ENCODE results near the gene MTCH1.
"Not testable (repeated sequence)": the region's sequence is repeated elsewhere in the genome, so short reads cannot be mapped to it uniquely, and the experiment has no call there.

MTCH1 gene

DNA sequence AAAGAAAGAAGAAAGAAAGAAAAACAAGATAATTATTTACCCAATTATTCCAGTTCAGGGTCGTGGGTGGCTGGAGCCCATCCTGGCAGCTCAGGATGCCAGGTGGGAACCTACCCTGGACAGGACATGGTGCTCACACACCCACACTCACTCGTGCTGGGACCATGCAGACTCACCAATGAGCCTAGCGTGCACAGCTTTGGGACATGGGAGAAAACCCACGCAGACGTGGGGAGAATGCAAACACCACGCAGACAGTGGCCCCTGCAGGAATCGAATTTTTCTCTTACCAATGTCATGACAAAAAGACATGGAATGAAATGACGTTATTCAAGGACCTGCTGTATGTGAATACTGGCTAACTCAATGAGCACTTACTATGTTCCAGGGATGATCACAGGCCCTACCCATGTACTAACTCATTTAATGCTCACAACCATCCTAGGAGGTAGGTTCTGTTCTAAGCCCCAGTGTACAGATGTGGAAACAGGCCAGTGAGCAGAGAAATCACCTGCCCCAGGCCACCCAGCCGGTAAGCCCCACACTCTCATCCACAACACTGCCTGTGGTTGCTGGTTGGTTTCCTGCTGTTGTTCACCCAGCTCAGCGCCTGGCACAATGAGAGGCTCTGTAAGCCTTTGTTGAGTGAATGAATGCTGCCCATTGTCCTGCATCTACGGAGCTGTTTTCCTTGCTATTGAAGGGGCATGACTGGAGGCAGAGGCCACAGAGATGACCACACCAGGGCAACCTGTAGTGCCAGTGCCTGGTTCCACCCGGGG lies 38.2 kb downstream of the MTCH1 start:
- no peak for DNase-seq (ENCODE audit: low read depth)

DNA sequence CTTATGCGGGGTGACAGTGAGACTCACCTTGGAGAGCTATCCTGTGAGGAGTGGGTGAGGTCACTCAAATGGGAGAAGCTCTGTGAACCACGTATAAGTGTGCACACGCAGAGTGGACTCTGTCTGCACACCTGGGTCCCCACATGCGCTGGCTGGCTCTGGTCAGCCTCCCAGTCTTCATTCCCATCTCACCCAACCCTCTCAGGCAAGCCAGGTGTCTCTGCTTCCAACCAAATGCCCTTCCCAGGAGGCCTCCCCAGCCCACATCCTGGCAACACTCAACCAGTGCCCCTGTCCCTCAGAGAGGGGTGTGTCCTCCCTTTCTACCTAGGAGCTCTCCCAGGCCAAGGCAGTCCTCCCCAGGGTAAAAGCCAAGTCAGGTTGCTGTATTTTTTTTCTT lies 39.5 kb downstream of the MTCH1 start:
- DNase-seq (ENCODE audit: low read depth), result no peak

- no peak for DNase-seq (ENCODE audit: low read depth)
Observed at GRCh38 chr6:36945301-36945700, 40.7 kb downstream of the MTCH1 start.

GRCh38 chr6:36944650-36945049 lies 41.3 kb downstream of the MTCH1 start:
- no peak for DNase-seq (ENCODE audit: low read depth)

DNA sequence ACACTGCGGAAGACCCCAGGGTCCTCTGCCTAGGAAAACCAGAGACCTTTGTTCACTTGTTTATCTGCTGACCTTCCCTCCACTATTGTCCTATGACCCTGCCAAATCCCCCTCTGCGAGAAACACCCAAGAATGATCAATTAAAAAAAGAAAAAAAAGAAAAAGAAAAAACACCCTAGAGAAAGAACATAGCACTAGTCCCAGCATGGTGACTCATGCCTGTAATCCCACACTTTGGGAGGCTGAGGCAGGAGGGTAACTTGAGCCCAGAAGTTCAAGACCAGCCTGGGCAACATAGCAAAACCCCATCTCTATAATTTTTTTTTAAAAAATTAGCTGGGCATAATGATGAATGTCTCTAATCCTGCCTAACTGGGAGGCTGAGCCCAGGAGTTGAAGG lies 43.7 kb downstream of the MTCH1 start:
- DNase-seq (ENCODE audit: low read depth), result not testable (repeated sequence)

DNA sequence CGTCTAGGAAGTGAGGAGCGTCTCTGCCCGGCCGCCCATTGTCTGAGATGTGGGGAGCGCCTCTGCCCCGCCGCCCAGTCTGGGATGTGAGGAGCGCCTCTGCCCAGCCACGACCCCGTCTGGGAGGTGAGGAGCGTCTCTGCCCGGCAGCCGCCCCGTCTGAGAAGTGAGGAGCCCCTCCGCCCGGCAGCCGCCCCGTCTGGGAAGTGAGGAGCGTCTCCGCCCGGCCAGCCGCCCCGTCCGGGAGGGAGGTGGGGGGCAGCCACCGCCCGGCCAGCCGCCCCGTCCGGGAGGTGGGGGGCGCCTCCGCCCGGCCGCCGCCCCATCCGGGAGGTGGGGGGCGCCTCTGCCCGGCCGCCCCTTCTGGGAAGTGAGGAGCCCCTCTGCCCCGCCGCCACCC lies 44.4 kb downstream of the MTCH1 start:
- DNase-seq (ENCODE audit: low read depth), result not testable (repeated sequence)

GRCh38 chr6:36940027-36940426 lies 46.0 kb downstream of the MTCH1 start:
- DNase-seq (ENCODE audit: low read depth), result no peak

GRCh38 chr6:36939005-36939404 lies 47.0 kb downstream of the MTCH1 start:
- not testable (repeated sequence) for DNase-seq (ENCODE audit: low read depth)

GRCh38 chr6:36938536-36938935 lies 47.5 kb downstream of the MTCH1 start:
- DNase-seq (ENCODE audit: low read depth), result no peak

- DNase-seq (ENCODE audit: low read depth), result no peak
Observed at GRCh38 chr6:36937896-36938295, 48.1 kb downstream of the MTCH1 start.

GRCh38 chr6:36936824-36937223 lies 49.2 kb downstream of the MTCH1 start:
- DNase-seq (ENCODE audit: low read depth), result no peak

- no peak for DNase-seq (ENCODE audit: low read depth)
Observed at GRCh38 chr6:36934901-36935300, 51.1 kb downstream of the MTCH1 start.

GRCh38 chr6:36933519-36933918 lies 52.5 kb downstream of the MTCH1 start:
- DNase-seq (ENCODE audit: low read depth), result no peak

DNA sequence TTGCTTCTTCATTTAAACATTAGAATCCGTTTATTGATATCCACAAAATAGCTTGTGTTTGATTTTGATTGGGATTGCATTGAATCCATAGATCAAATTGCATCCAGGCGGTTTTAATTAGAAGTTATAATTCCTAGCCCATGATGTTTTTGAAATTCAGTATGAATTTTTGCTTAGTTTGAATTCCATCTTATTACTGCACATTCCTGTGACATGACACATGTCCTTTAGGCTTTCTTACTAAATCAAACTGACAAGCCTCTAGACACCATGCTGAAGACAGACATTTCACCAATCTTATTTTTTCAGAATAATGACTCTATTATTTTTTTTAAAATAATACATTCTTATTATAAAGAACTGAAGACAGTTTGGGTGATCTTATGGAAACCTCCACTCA lies 52.9 kb downstream of the MTCH1 start:
- no peak for DNase-seq (ENCODE audit: low read depth)

DNA sequence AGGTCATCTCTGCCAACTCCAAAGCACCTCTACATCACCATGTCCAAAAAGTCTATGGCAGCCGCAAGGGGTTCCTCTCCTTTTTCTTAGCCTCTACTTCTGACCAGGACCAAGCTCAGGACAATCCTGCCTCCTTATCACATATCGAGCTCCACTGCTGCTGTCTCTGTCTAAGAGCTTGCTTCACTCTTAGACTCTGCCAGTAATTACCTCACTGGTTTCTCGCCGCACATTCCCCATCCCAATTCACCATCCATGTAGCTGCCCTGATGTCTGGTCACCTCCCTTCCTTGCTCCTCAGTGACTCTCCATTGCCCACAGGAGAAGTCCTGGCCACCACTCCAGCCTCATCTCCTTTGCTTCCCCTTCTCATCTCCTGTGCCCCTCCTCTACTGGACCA lies 55.5 kb downstream of the MTCH1 start:
- DNase-seq (ENCODE audit: low read depth), result no peak

DNA sequence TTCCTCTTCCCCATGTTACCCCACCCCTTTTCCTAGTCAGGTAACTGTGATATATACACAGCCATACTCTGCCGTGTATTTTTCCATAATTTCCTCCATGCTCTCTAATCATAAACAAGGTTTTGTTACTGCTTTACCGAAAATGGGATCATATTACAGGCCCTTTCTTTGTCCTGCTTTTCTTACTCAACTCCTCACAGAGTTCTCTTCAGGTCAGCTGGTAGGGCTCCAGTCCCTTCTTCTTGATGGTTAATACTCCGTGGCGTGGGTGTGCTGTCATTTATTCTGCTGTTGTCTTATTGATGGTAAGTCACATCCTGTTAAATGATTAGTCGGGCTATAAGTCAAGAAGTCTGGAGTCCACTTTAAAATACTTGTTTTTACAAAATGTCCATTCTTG lies 56.4 kb downstream of the MTCH1 start:
- DNase-seq (ENCODE audit: low read depth), result no peak

- DNase-seq (ENCODE audit: low read depth), result no peak
Observed at GRCh38 chr6:36929152-36929551, 56.8 kb downstream of the MTCH1 start.

DNA sequence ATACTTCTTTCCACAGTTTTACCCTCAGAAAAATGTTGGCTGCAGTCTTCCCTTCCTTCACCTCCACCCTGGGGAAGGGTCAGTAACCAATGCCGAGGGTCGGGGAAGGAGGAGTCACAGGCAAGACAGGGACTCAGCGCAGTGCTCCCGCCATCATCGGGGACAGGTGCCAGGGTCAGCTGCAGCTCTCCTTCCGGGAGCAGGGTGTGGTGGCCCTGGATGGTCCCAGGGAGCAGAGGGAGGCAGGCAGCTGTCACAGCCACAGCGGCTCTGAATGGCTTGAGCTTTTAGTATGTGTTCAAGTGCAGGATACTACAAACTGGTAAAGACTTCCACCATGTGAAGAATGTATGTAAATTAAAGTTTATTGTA lies 57.5 kb downstream of the MTCH1 start:
- DNase-seq (ENCODE audit: low read depth), result no peak

DNA sequence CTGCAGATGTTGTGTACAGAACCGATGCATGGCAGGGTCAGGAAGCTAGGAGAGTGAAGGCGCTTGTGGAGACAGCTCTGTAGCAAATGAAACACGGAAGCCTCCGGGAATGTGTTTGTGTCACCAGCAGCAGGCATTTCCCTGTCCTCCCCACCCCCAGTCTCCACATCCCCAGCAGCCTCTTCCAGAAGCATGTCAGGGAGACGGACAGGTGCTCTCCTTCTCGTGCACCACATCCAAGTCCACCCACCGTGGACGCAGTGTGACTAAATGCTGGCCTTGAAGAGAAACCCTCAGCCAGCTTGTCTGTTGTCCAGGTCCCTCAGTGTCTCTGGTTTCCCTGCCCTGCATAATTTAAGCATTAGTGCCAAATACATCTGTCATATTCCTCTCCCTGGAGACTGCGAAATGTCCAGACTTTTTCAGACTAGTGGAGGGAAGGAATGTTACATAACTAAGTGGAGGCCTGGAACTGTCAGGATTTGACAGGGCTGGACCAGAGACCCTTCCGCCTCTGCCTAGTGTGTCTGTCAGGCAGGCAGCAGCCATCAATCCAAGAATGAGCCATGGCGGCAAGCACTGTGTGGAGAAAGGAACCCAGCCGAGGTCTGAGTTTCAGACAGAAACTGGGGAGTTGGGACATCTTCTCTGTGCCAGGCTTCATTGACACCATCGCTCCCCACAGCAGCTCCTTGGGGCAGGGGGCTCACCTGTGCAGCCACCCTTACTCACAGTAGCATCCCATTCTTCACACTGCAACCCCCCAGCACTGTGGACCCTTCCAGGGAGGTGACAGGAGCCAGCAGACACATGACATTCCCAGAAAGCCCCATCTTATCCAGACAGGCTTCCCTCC lies 58.1 kb downstream of the MTCH1 start:
- no peak for DNase-seq (ENCODE audit: low read depth)

DNA sequence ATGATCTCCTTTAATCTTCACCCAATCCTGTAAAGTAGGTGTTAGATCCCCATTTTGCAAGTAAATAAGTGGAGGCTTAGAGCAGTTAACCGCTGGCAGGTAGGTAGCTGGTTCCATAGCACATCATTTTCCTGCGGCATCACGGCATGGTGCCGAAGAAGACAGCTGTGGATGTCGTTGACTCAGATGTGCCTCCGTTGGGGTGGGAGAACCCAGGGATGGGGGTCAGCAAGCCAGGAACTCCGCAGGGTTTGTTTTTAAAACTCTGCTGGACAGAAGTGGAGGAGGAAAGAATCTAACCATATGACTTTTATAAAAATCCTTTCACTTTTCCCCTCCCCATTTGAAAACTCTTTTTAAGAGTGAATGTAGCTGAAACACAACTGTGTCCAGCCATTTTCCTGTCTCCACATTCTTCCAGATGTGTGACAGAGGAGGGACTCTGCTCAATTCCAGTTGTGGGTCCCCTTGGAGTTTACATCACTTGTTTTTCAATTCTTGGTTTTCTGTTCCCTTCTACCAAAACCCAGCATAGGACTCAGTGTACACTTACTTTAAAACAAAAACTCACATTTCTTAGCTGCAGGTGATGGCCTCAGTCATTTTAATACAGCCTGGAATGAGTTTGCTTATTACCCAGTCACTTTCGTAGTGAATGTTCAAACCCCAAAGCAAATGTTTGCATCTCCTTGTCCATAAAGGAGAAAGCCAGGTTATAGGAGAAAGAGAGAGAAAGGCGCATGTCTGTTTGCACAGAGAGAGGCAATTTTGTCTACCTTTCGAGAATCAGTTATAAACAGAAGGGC lies 59.1 kb downstream of the MTCH1 start:
- no peak for DNase-seq (ENCODE audit: low read depth)

DNA sequence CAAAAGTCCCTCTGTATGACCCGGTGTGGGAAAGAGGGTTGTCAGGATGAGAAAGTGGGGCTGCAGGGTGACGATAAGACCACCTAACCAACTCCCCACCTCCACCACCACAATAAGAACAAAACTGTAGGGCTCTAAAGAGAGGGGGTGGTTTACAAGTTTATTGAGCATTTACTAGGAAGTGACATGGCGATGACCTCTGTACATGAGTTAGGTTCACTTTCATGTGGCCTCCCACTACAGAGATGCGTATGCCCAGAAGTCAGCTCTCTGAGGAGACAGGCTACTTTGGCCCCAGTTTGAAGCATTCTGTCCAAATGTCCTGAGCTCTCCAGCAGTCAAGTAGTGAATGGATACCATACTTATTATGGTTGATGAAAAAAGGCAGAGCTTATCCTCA lies 60.2 kb downstream of the MTCH1 start:
- DNase-seq (ENCODE audit: low read depth), result no peak

GRCh38 chr6:36924778-36925374 lies 61.1 kb downstream of the MTCH1 start:
- no peak for DNase-seq (ENCODE audit: low read depth)

All from CMK (cell line).